IPS-20b (cell line): ENCODE measurements around the gene ILKAP.
A peak's percentile ranks its signal among the peaks of the same experiment; 100 is the strongest.

Experiments used
- H3K27ac ChIP-seq: one replicate; pipeline ENCODE4 v1.5.1; 2013; ENCODE audit warnings: low read length
- H3K27me3 ChIP-seq: 2 replicates; pipeline ENCODE4 v1.6.1; 2013; ENCODE audit warnings: mild to moderate bottlenecking, low read length, inconsistent platforms; ENCODE audit not compliant: insufficient read depth
- H3K36me3 ChIP-seq: 2 replicates; pipeline ENCODE4 v1.6.1; 2013; ENCODE audit warnings: low read depth, mild to moderate bottlenecking, inconsistent platforms, low read length, moderate library complexity; ENCODE audit not compliant: insufficient read depth
- H3K4me1 ChIP-seq: 2 replicates; pipeline ENCODE4 v1.6.1; 2013; ENCODE audit warnings: mild to moderate bottlenecking, control low read depth, inconsistent platforms, low read length, moderate library complexity; ENCODE audit not compliant: insufficient read depth
- H3K4me3 ChIP-seq: 2 replicates; pipeline ENCODE4 v1.5.1; 2013; ENCODE audit warnings: mild to moderate bottlenecking, low read length, inconsistent platforms
- H3K9ac ChIP-seq: 2 replicates; pipeline ENCODE4 v1.6.1; 2013; ENCODE audit warnings: low read depth, mild to moderate bottlenecking, inconsistent platforms, low read length, moderate library complexity
- H3K9me3 ChIP-seq: 2 replicates; pipeline ENCODE4 v1.6.1; 2013; ENCODE audit warnings: mild to moderate bottlenecking, low read depth, low read length, inconsistent platforms; ENCODE audit not compliant: insufficient read depth

Gene ILKAP

DNA sequence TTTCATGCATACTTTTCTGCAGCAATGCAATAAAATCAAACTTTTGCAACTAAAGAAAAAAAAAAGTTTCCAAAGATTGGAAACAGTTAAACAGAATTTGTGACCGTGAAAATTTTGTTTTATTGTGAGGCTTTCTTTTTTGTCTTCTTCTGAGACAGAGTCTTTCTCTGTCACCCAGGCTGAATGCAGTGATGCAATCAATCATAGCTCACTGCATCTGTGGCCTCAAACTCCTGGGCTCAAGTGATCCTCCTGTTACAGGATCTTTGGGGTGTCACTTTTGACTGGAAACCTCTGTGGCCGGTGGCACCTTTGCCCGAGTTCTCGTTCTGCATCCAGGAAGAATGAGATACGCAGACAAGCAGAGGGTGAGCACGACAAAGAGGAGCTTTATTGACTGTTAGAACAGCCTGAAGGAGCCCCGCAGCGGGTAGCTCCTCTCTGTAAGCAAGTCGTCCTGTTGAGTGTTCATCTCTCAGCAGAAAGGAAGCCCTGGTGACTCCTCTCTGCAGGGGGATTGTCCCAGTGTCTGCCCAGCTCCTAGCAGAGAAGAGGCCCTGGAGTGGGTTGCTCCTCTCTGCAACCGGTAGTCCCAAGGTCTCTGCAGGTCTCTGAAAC lies 16.9 kb upstream of the ILKAP start:
- no peak overlapping the region for H3K4me3 ChIP-seq
- no peak overlapping the region for H3K9ac ChIP-seq
- no peaks in the 10 kb centered on the region for H3K9me3 ChIP-seq
- H3K27me3 ChIP-seq = no peaks in the 10 kb centered on the region; the same call in 1 of the 2 replicates
- H3K27ac ChIP-seq = no peak overlapping the region
- peaks cover 3% of the 10 kb centered on the region; the same call in 1 of the 2 replicates for H3K4me1 ChIP-seq
- no peaks in the 10 kb centered on the region for H3K36me3 ChIP-seq

DNA sequence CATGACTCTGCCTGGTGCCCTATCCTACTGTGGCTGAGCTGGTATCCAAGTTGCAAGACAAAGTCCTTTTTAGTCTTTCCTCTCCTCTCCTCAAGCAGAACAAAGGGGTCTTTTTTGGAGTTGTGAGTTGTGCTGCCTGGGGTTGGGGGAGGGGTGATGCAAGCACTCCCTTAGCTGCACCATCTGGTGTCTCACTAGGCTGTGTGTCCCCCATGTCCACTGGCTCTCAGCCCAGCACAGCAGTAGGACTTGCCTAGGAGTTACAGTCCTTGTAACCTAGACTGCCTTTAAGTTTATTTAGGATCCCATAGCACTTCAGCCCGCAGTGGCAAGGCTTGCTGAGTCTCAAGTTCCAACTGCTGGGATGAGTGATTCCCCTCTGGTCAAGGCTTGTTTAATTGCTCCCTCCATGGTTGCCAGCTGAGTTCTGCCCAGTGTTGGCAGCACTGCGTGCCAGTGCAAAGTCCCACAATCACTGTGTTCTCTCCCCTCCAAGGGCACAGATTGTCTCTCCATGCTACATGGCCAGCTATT lies 13.2 kb upstream of the ILKAP start:
- H3K4me3 ChIP-seq = no peak overlapping the region
- H3K4me1 ChIP-seq = peaks cover 3% of the 10 kb centered on the region; the same call in 1 of the 2 replicates
- H3K9ac ChIP-seq = no peak overlapping the region
- no peaks in the 10 kb centered on the region for H3K9me3 ChIP-seq
- no peak overlapping the region for H3K27ac ChIP-seq
- H3K36me3 ChIP-seq = no peaks in the 10 kb centered on the region
- H3K27me3 ChIP-seq = no peaks in the 10 kb centered on the region; the same call in none of the 2 replicates

DNA sequence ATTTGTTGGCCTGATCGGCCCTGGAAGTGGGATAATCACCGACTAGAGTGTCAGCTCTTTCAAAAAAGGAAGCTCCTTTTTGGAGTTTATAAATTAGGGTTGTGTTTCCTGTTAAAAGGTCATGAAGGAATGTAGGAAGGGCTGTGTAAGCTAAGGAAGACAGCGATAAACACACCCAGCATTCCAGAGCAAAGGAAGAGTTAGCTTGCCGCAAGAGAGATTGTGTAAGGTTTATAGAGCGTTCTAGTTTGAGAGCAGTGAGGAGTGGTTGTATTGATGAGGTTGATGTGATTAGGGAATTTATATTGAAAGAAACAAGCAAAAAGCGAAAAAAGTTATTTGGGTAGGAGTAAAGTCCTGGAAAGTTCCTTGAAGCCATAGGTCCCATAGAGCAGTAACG lies 3.5 kb upstream of the ILKAP start:
- no peak overlapping the region for H3K9ac ChIP-seq
- no peaks in the 10 kb centered on the region for H3K9me3 ChIP-seq
- peaks cover 47% of the 10 kb centered on the region for H3K27me3 ChIP-seq
- no peaks in the 10 kb centered on the region for H3K36me3 ChIP-seq
- no peak overlapping the region for H3K27ac ChIP-seq
- H3K4me3 ChIP-seq = no peak overlapping the region
- peaks cover 4% of the 10 kb centered on the region; the same call in 1 of the 2 replicates for H3K4me1 ChIP-seq

DNA sequence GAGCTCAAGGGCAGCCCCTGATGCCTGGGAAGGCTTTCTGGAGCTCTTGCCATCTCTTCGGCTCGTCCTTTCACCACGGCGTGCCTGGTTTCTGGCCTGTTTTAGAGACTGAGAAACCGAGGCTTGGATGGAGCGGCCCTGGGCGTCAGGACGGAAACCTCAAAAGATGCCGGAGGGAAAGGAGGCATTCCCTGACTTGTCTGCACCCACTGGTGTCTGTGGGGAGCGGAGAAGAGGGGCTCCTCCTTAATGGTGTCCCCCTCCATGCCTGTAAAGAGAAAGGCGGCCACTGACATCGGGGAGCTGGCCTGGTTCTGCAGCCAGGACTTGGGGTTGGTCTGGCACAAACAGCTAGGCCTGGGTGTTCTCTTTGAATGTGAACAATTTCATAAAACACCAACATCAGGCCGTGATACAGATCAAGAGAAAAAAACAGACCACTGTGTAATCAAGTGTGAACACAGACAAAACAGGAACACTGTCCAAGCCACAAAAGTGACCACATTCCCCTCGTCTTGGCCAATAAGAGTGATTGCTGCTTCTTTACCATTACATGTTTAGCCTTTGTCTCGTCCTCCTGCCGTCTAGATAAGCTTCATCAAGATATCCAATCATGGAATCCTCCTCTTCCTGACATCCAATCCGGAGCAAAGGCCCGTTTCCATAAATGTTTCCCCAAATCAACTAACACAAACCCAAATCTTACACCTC lies 633 bp upstream of the ILKAP start:
- Histone ChIP-seq H3K4me3 (peak overlapping the region; percentile 64; the same call in 1 of the 2 replicates), H3K9me3 (no peaks in the 10 kb centered on the region), H3K27ac (no peak overlapping the region), H3K9ac (peak overlapping the region; percentile 82; the same call in 1 of the 2 replicates), H3K4me1 (peaks cover 4% of the 10 kb centered on the region), H3K36me3 (no peaks in the 10 kb centered on the region), H3K27me3 (peaks cover 26% of the 10 kb centered on the region)

DNA sequence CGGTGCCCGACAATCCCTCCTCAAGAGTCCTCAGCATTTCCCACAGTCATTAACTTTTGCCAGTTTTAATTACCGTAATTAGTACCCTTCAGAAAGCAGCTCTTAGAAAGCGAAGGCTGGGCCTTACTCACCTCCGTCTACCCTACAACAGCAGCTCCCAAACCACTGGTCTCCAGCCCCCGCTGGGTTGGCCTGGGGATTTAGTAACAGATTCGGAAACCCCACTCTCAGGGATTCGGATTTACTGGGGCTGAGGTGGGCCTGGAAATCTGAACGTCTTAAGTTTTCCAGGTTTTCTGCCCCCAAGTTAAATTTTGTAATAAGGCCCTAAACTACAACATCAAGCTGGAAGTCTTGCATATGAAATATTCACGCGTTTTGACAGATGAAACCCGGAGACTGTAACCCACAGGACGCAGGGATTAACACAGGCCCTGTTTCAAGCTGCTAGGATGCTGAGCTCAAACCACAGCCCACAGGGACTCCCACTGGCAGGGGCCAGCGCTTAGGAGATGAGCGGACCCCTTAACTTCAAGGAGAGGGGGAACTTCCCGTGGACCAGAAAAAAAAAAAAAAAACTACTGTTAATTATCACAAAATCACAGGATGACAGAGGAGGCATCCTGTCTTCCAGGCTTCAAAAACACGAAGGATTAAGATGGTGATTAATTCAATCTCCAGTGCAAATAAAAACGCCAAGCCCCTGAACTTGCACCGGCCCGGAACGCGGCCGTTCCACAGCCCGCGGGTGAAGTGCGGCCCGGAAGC lies 985 bp downstream of the ILKAP start:
- H3K27ac ChIP-seq = no peak overlapping the region
- peaks cover 11% of the 10 kb centered on the region; the same call in 1 of the 2 replicates for H3K27me3 ChIP-seq
- no peaks in the 10 kb centered on the region for H3K9me3 ChIP-seq

DNA sequence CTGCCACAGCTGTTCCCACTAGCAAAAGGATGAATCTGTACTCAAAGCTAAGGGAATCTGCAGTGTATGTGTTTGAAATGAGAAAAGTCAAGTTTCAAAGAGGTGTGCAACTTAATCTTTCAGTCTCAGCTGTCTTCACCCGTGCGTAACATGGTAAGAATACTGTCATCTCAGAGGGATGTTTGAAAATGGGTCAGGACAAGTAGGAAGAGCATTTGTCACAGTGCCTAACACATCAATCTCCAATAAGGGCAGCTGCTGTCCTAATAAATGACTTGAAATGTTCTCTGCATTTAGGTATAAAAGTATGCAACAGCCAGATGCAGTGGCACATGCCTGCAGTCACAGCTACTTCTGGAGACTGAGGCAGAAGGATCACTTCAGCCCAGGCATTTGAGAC lies 13.1 kb downstream of the ILKAP start:
- Histone ChIP-seq H3K27ac (no peak overlapping the region), H3K9ac (no peak overlapping the region), H3K9me3 (no peaks in the 10 kb centered on the region), H3K4me1 (no peaks in the 10 kb centered on the region), H3K27me3 (no peaks in the 10 kb centered on the region), H3K4me3 (no peak overlapping the region), H3K36me3 (peaks cover 84% of the 10 kb centered on the region)

More for the DNA sequence above, 985 bp downstream of the ILKAP start:
- Histone ChIP-seq H3K4me1 (peaks cover 4% of the 10 kb centered on the region), H3K4me3 (peak overlapping the region; percentile 91), H3K36me3 (no peaks in the 10 kb centered on the region), H3K9ac (peak overlapping the region; percentile 73)

DNA sequence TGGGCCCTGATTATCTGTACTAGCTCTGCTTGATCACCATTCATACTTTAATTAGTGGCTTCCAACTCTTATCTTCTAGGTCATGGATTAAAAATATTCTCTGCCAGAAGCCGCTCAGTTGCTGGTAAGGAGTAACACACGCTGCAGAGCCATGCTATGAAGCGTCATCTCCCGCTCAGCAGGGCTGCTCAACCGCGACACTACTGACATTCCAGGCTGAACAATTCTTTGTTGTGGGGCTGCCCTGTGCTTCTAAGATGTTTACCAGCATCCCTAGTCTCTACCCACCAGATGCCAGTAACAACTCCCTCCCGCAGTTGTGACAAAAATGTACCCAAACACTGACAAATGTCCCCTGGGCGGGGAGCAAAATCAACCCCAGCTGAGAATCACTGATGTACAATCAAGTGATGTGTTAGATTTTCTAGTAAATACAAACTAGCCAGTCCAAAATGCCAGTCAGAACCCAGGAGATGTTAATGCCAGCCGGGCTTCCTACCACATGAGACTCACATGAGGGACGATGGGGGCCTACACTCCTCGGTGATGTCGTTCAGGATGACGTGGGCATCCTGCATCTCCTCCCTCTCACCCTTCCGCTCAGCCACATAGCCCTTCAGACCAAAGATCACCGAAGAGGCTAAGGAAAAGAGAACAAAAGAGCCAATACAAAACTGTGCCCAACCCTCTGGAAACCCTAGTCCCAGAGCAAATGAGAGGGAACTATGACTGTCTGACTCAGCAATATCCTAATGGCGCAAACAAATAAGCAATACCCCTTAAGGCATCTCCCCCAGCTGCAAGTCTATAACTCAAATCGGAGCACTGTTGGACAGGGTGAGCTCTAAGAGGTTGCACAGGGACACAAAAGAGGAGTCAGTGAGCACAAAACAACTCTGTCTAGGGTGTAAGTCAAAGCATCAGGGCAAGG lies 15.6 kb downstream of the ILKAP start:
- Histone ChIP-seq H3K27me3 (no peaks in the 10 kb centered on the region), H3K4me3 (no peak overlapping the region), H3K36me3 (peaks cover 87% of the 10 kb centered on the region), H3K27ac (no peak overlapping the region), H3K9ac (no peak overlapping the region), H3K9me3 (no peaks in the 10 kb centered on the region), H3K4me1 (no peaks in the 10 kb centered on the region)

DNA sequence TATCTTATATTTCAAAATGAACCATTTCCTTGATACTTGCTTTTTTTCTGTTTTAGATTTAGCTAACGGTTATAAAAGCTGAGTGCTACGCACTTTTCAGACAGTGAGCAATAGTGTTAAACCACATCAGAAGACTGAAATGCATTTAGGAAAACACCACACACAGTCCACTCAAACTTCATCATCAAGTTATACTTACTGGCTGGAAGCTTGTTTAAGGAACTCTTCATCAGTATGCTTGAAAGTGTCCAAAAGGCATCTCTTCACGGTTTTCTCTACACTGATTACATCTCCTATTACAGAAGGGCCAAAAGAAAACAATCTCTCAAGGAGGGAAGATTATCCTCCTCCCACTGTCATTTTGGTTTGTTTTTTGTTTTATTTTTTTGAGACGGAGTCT lies 19.7 kb downstream of the ILKAP start:
- peaks cover 96% of the 10 kb centered on the region for H3K36me3 ChIP-seq
- no peaks in the 10 kb centered on the region for H3K9me3 ChIP-seq
- no peak overlapping the region for H3K4me3 ChIP-seq
- H3K27ac ChIP-seq = no peak overlapping the region
- no peaks in the 10 kb centered on the region for H3K27me3 ChIP-seq
- no peak overlapping the region for H3K9ac ChIP-seq
- H3K4me1 ChIP-seq = no peaks in the 10 kb centered on the region

DNA sequence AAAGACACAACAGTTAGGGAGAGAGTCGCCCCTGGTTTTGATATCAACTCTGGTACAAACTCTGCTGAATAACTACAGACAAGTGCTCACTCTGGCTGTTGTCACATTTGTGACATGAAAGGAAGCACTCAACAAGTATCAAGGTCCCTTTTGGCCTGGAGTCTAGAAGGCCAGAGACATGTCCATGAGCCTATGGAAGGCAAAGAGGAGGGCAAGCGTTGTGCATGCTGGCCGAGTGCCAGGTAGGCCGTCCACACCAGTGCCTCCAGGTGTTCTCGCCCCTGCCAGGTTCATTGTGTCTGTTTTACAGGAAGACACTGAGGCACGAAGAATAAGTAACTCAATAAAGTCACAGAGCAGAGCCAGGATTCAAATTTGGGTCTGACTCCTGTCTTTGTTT lies 21.1 kb downstream of the ILKAP start:
- Histone ChIP-seq H3K9me3 (no peaks in the 10 kb centered on the region), H3K36me3 (peaks cover 96% of the 10 kb centered on the region), H3K4me3 (no peak overlapping the region), H3K9ac (no peak overlapping the region), H3K4me1 (no peaks in the 10 kb centered on the region), H3K27me3 (no peaks in the 10 kb centered on the region), H3K27ac (no peak overlapping the region)

DNA sequence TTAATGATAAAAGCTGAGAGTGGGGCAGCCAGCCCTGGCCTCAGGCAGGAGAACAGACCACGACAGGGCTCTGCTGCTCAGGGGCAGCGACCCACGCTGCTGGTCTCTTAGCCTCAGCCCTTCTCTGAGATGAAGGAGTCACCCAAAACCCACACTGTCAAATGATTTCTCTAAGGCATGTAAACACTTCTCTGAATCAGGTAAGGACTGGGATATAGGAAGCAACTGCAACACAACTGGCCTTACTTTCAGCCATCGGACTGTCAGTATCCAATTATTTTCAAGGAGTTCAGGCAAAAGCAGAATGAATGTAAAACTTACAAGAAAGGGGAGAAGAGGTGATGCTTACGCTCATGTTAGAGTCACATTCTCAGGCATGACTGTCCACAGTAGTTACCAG lies 22.9 kb downstream of the ILKAP start:
- Histone ChIP-seq H3K9me3 (no peaks in the 10 kb centered on the region), H3K27ac (no peak overlapping the region), H3K4me3 (no peak overlapping the region), H3K27me3 (no peaks in the 10 kb centered on the region), H3K36me3 (peaks cover 90% of the 10 kb centered on the region), H3K9ac (no peak overlapping the region), H3K4me1 (no peaks in the 10 kb centered on the region)

DNA sequence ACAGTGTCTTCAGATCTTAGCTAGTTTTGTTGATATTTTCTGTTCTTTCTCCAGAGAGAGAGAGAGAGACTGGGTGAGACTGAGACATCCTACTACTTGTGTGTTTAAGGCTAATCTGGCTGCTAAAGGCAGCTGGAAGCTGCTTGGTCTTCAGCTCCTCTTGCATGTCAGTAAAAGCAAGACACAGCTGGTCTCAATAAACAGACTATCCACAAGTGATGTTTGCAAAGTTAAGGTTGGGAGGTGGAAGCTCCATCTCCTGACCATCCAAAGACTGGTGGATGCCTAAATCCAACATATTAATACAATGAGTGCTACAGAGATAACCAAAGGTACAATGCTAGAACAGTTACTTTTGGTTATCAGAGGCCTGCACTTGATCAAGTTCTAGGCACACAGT lies 26.9 kb downstream of the ILKAP start:
- H3K4me3 ChIP-seq = no peak overlapping the region
- no peak overlapping the region for H3K27ac ChIP-seq
- H3K36me3 ChIP-seq = peaks cover 83% of the 10 kb centered on the region
- H3K9me3 ChIP-seq = no peaks in the 10 kb centered on the region
- no peaks in the 10 kb centered on the region for H3K4me1 ChIP-seq
- H3K27me3 ChIP-seq = no peaks in the 10 kb centered on the region
- no peak overlapping the region for H3K9ac ChIP-seq
